Peyer's patch (tissue), 4 donors: Measurements from ENCODE around the gene TM9SF1. TPM values are rescaled to one million over a fixed set of nuclear protein-coding genes. Genes with fewer than 3 reads are reported as not detected.

Experiments used
- DNase-seq, 3 donors: peaks; one replicate each; pipeline ENCODE4 v3.0.0-alpha.2; 2017 to 2019
- H3K27ac ChIP-seq, 4 donors: fragments of 200-600 bp; sonication (generic); one replicate each; pipeline ENCODE4 v1.5.1; 2016 to 2019
- H3K27me3 ChIP-seq, 2 donors: fragments of 200-600 bp; sonication (generic); one replicate each; pipeline ENCODE4 v1.5.1; 2019
- H3K36me3 ChIP-seq, 3 donors: fragments of 200-600 bp; sonication (generic); one replicate each; pipeline ENCODE4 v1.5.1; 2016 to 2019
- H3K4me1 ChIP-seq, 4 donors: fragments of 200-600 bp; sonication (generic); one replicate each; pipeline ENCODE4 v1.5.1; 2016 to 2019
- H3K4me3 ChIP-seq, 4 donors: fragments of 200-600 bp; sonication (generic); 1 replicate in 3 of 4; 2 replicates in 1 of 4; pipeline ENCODE4 v1.5.1; 2016 to 2019; ENCODE audit warnings: mild to moderate bottlenecking in 1 of 4
- H3K9me3 ChIP-seq, 4 donors: fragments of 200-600 bp; sonication (generic); one replicate each; pipeline ENCODE4 v1.5.1; 2016 to 2019; ENCODE audit warnings: mild to moderate bottlenecking in 1 of 4
- CTCF ChIP-seq, 6 experiments: fragments of 450-650 bp in 4 of 6; fragments of 200-600 bp in 2 of 6; sonication (generic) in 1 of 6; IDR thresholded peaks; one replicate each; pipeline ENCODE4 v1.5.1; 2017 to 2019; ENCODE audit warnings: antibody characterized with exemption in 6 of 6, mild to moderate bottlenecking in 3 of 6, moderate library complexity in 1 of 6
- POLR2A ChIP-seq, 2 donors: fragments of 450-650 bp; IDR thresholded peaks; one replicate each; pipeline ENCODE4 v1.5.1; 2017; ENCODE audit warnings: antibody characterized with exemption in 2 of 2, mild to moderate bottlenecking in 2 of 2, moderate library complexity in 2 of 2
- total RNA-seq, 4 donors: library from RNA; depleted of rRNA; stranded (reverse); fragments of >200 nt; gene quantifications; one replicate each; pipeline ENCODE4 v1.1.0, GENCODE V29; 2016

Gene TM9SF1
- total RNA-seq, 4 donors from 2014 or later = 22.3 to 80.7 (median 49.8) TPM

GRCh38 chr14:24238527-24239037 lies 43.3 kb upstream of the TM9SF1 start:
- Histone ChIP-seq H3K36me3 (peaks cover 0 to 61% (median 0%) of the 10 kb centered on the region in 3 donors), H3K27ac (no peak overlapping the region), H3K4me3 (no peak overlapping the region), H3K4me1 (peaks cover 0 to 48% (median 8%) of the 10 kb centered on the region in 4 donors), H3K27me3 (no peaks in the 10 kb centered on the region), H3K9me3 (no peaks in the 10 kb centered on the region)
- DNase-seq = no peak
- TF ChIP-seq POLR2A (IDR thresholded peaks at IDR 0.05) (no peak), CTCF (IDR thresholded peaks at IDR 0.05) (no peak)

- Histone ChIP-seq H3K27me3 (no peaks in the 10 kb centered on the region), H3K4me3 (no peak overlapping the region), H3K27ac (no peak overlapping the region), H3K9me3 (no peaks in the 10 kb centered on the region), H3K36me3 (peaks cover 0 to 61% (median 0%) of the 10 kb centered on the region in 3 donors), H3K4me1 (peaks cover 0 to 48% (median 11%) of the 10 kb centered on the region in 4 donors)
- TF ChIP-seq POLR2A (IDR thresholded peaks at IDR 0.05) (no peak), CTCF (IDR thresholded peaks at IDR 0.05) (no peak)
- DNase-seq = no peak
Measured at GRCh38 chr14:24238123-24238522, 42.9 kb upstream of the TM9SF1 start.

GRCh38 chr14:24237463-24237955 lies 42.3 kb upstream of the TM9SF1 start:
- Histone ChIP-seq H3K27me3 (no peaks in the 10 kb centered on the region), H3K4me3 (no peak overlapping the region), H3K36me3 (peaks cover 0 to 61% (median 0%) of the 10 kb centered on the region in 3 donors), H3K27ac (no peak overlapping the region), H3K9me3 (no peaks in the 10 kb centered on the region), H3K4me1 (peaks cover 0 to 48% (median 11%) of the 10 kb centered on the region in 4 donors)
- TF ChIP-seq POLR2A (IDR thresholded peaks at IDR 0.05) (no peak), CTCF (IDR thresholded peaks at IDR 0.05) (no peak)
- no peak for DNase-seq

GRCh38 chr14:24236689-24237462 lies 41.6 kb upstream of the TM9SF1 start:
- H3K4me3 ChIP-seq = no peak overlapping the region
- H3K27me3 ChIP-seq = no peaks in the 10 kb centered on the region
- DNase-seq = no peak
- no peak overlapping the region for H3K27ac ChIP-seq
- no peaks in the 10 kb centered on the region for H3K9me3 ChIP-seq
- peaks cover 0 to 61% (median 0%) of the 10 kb centered on the region in 3 donors for H3K36me3 ChIP-seq
- peaks cover 0 to 48% (median 11%) of the 10 kb centered on the region in 4 donors for H3K4me1 ChIP-seq
- TF ChIP-seq CTCF (IDR thresholded peaks at IDR 0.05) (no peak), POLR2A (IDR thresholded peaks at IDR 0.05) (no peak)

GRCh38 chr14:24235804-24236688 lies 40.8 kb upstream of the TM9SF1 start:
- no peak for DNase-seq
- H3K27me3 ChIP-seq = no peaks in the 10 kb centered on the region
- TF ChIP-seq CTCF (IDR thresholded peaks at IDR 0.05) (no peak), POLR2A (IDR thresholded peaks at IDR 0.05) (no peak)
- H3K36me3 ChIP-seq = peaks cover 0 to 59% (median 0%) of the 10 kb centered on the region in 3 donors
- no peaks in the 10 kb centered on the region for H3K9me3 ChIP-seq
- H3K4me3 ChIP-seq = no peak overlapping the region
- peaks cover 0 to 46% (median 8%) of the 10 kb centered on the region in 4 donors for H3K4me1 ChIP-seq
- no peak overlapping the region for H3K27ac ChIP-seq
